GM12865 (cell line): ENCODE measurements around the gene C11orf52.
"Not testable (repeated sequence)": the region's sequence is repeated elsewhere in the genome, so short reads cannot be mapped to it uniquely, and the experiment has no call there.

ENCODE experiments used
- DNase-seq: peaks from one replicate; pipeline ENCODE4 v3.0.0; 2010; ENCODE audit warnings: low read depth
- H3K4me3 ChIP-seq: 2 replicates; pipeline ENCODE4 v1.5.1; 2011; ENCODE audit warnings: mild to moderate bottlenecking, low read depth, low read length, control low read depth
- CTCF ChIP-seq: IDR thresholded peaks from 2 replicates; pipeline ENCODE4 v1.5.1; 2011; ENCODE audit warnings: low read length, control low read depth, low read depth, inconsistent platforms; ENCODE audit not compliant: insufficient read depth; ENCODE audit errors: missing control alignments

Gene C11orf52

GRCh38 chr11:111930472-111930871 lies 11.8 kb downstream of the C11orf52 start:
- no peak overlapping the region for H3K4me3 ChIP-seq
- DNase-seq: no peak
- TF ChIP-seq CTCF: no peak

GRCh38 chr11:111932611-111932950 lies 13.9 kb downstream of the C11orf52 start:
- no peak for DNase-seq
- no peak overlapping the region for H3K4me3 ChIP-seq
- no peak for TF ChIP-seq CTCF

- DNase-seq, H3K4me3 ChIP-seq: not testable (repeated sequence)
These were observed 14.5 kb downstream of the C11orf52 start for GRCh38 chr11:111933176-111933575.

DNA sequence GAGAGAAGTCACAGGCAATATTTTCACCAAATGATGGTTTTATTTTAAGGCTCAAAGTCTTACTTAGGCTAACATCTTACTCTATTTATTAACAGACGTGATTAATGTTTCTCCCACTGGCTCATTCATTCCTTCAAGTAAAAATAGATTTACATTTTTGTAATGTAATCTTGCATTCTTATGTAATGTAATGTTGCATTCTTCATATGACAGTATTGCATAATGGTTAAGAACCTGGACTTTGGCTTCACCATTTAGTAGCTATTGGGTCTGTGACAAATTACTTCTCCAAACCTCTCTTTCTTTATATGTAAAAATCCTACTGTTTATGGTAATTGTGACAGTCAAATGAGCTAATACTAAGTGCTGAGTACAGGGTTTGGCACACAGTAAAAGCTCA lies 15.2 kb downstream of the C11orf52 start:
- TF ChIP-seq CTCF: no peak
- DNase-seq: no peak
- H3K4me3 ChIP-seq: no peak overlapping the region

GRCh38 chr11:111934306-111934705 lies 15.6 kb downstream of the C11orf52 start:
- DNase-seq: no peak
- no peak for TF ChIP-seq CTCF

GRCh38 chr11:111935317-111936039 lies 16.8 kb downstream of the C11orf52 start:
- no peak for DNase-seq
- no peak overlapping the region for H3K4me3 ChIP-seq
- no peak for TF ChIP-seq CTCF

More at GRCh38 chr11:111934306-111934705, 15.6 kb downstream of the C11orf52 start:
- no peak overlapping the region for H3K4me3 ChIP-seq

- H3K4me3 ChIP-seq: peak overlapping the region; percentile 65
- no peak for TF ChIP-seq CTCF
- DNase-seq: no peak
These were observed 17.4 kb downstream of the C11orf52 start for GRCh38 chr11:111936040-111936540.
